Measurements from ENCODE around the gene CERCAM.

DNA sequence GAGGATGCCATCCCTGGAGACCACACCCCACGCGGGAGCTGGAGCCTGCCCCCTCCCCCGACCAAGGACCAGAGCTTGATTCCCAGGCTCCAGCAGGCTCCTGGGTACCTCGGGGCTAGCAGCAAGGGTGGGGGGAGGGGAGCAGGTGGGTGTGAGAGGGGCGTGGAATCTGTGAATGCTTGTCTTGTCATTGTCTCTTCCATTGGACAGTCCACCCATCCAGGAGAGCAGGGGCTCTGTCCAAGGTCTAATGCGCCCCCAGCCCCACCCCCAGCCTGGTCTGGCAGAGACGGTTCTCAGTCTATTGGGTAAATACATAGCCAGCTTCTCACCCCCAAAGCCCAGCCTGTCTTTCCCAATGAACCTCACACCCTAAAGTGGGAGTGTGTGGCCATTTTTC is 26.7 kb upstream of the CERCAM start:
- TF ChIP-seq, protein P1, sequence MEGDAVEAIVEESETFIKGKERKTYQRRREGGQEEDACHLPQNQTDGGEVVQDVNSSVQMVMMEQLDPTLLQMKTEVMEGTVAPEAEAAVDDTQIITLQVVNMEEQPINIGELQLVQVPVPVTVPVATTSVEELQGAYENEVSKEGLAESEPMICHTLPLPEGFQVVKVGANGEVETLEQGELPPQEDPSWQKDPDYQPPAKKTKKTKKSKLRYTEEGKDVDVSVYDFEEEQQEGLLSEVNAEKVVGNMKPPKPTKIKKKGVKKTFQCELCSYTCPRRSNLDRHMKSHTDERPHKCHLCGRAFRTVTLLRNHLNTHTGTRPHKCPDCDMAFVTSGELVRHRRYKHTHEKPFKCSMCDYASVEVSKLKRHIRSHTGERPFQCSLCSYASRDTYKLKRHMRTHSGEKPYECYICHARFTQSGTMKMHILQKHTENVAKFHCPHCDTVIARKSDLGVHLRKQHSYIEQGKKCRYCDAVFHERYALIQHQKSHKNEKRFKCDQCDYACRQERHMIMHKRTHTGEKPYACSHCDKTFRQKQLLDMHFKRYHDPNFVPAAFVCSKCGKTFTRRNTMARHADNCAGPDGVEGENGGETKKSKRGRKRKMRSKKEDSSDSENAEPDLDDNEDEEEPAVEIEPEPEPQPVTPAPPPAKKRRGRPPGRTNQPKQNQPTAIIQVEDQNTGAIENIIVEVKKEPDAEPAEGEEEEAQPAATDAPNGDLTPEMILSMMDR (IDR thresholded peaks at IDR 0.05; ENCODE audit: low read length) = no peak
- no peak for TF ChIP-seq EZH2 (optimal IDR thresholded peaks at IDR 0.05; ENCODE audit: low read depth, low read length)

Measured in MM.1S (cell line).